Right cardiac atrium (tissue), 5 donors: ENCODE measurements around the gene AGMO. TPM values are rescaled to one million over a fixed set of nuclear protein-coding genes. Genes with fewer than 3 reads are reported as not detected.
"Not testable (repeated sequence)": the region's sequence is repeated elsewhere in the genome, so short reads cannot be mapped to it uniquely, and the experiment has no call there.

Experiments used
- ATAC-seq, 2 donors: fragments of 200-7000 bp; cut with Tn5 transposase; one replicate each; pipeline versions ENCODE4 v1.8.0 to v1.9.1; 2020; ENCODE audit warnings: moderate library complexity in 2 of 2, mild to moderate bottlenecking in 1 of 2
- DNase-seq, 3 donors: peaks; one replicate each; pipeline ENCODE4 v3.0.0-alpha.2; 2020
- H3K27ac ChIP-seq: one replicate; pipeline ENCODE4 v1.5.1; 2013; ENCODE audit warnings: mild to moderate bottlenecking, low read length, control low read depth, moderate library complexity
- H3K27me3 ChIP-seq: one replicate; pipeline ENCODE4 v1.6.1; 2013; ENCODE audit not compliant: control insufficient read depth, insufficient read depth
- H3K4me1 ChIP-seq: one replicate; pipeline ENCODE4 v1.6.1; 2013; ENCODE audit warnings: low read length; ENCODE audit not compliant: control insufficient read depth, insufficient read depth
- H3K4me3 ChIP-seq: one replicate; pipeline ENCODE4 v1.5.1; 2013; ENCODE audit warnings: low read length, control low read depth
- H3K9me3 ChIP-seq: one replicate; pipeline ENCODE4 v1.6.1; 2013; ENCODE audit warnings: low read length; ENCODE audit not compliant: control insufficient read depth
- WGBS: extraction: QIAGEN DNeasy Blood & Tissue Kit; methylation state at CpG from one replicate; pipeline ENCODE4 v1.1.7; 2013; 5-methylcytosine and 5-hydroxymethylcytosine counted together
- intact Hi-C, 4 donors: fragments of 100-400 bp; cut with DNase I; formaldehyde crosslinking; loops; one replicate each; pipeline versions ENCODE4 v1.11.0 to v1.14.0; 2022 to 2023
- polyA plus RNA-seq: library from polyadenylated mRNA; stranded (reverse); fragments of 200-250 nt; gene quantifications from one replicate; pipeline ENCODE4 v1.2.3, GENCODE V29; 2013
- total RNA-seq, 4 donors: library from RNA; stranded (reverse); fragmentation: NEBNext Ultra II Directional; extraction: Animal tissue kit (Norgen Biotek cat#: 25700); gene quantifications; one replicate each; pipeline ENCODE4 v1.2.1, GENCODE V29; 2021
- donor health status: healthy with polysubstance abuse.
- donor health status: DM: no; HTN: yes; CAD: no.
- donor health status: DM: no; HTN: no; CAD: no.
- donor health status: DM: no; HTN: yes; CAD: no; lungs with severe emphysema.
- donor health status: DM: yes; HTN: yes; CAD: no.

The AGMO gene
- total and polyA plus RNA-seq, 5 donors, result 0.15 to 0.29 TPM; not detected in 3

- Histone ChIP-seq H3K4me3 (no peak overlapping the region), H3K4me1 (no peaks in the 10 kb centered on the region), H3K9me3 (no peaks in the 10 kb centered on the region), H3K27me3 (no peaks in the 10 kb centered on the region), H3K27ac (no peak overlapping the region)
- WGBS, result 87% methylated on average over 5 of the region's 5 CpGs
- ATAC-seq (no peak), DNase-seq (no peak)
- intact Hi-C loops, result loop anchor here in 2 of 4 donors (10.0 kb wide), 2 partner anchors 400 to 760 kb away; no protein-coding TSS in a partner anchor
These were observed 246.9 kb downstream of the AGMO start for GRCh38 chr7:15314922-15315321.

- 29% methylated on average over 1 of the region's 1 CpG for WGBS
- intact Hi-C loops, result loop anchor here in 2 of 4 donors (10.0 kb wide), 2 partner anchors 401 to 761 kb away; no protein-coding TSS in a partner anchor
- no peaks in the 10 kb centered on the region for H3K4me1 ChIP-seq
- no peak overlapping the region for H3K4me3 ChIP-seq
- DNase-seq (no peak), ATAC-seq (no peak)
- H3K27ac ChIP-seq, result no peak overlapping the region
- no peaks in the 10 kb centered on the region for H3K27me3 ChIP-seq
- H3K9me3 ChIP-seq, result no peaks in the 10 kb centered on the region
These were observed 248.5 kb downstream of the AGMO start for GRCh38 chr7:15313361-15313760.

GRCh38 chr7:15309872-15310271 is 251.9 kb downstream of the AGMO start:
- WGBS, result 61% methylated on average over 1 of the region's 1 CpG
- intact Hi-C loops, result loop anchor here in 3 of 4 donors (5.0 to 10.0 kb wide), 3 partner anchors 405 to 767 kb away; no protein-coding TSS in a partner anchor
- no peaks in the 10 kb centered on the region for H3K4me1 ChIP-seq
- DNase-seq (no peak), ATAC-seq (no peak)
- no peak overlapping the region for H3K4me3 ChIP-seq
- H3K9me3 ChIP-seq, result no peaks in the 10 kb centered on the region
- H3K27ac ChIP-seq, result no peak overlapping the region
- H3K27me3 ChIP-seq, result no peaks in the 10 kb centered on the region

GRCh38 chr7:15308821-15309220 is 253.0 kb downstream of the AGMO start:
- intact Hi-C loops, result loop anchor here in 1 of 4 donors (5.0 kb wide), 1 partner anchor 768 kb away; no protein-coding TSS in a partner anchor

GRCh38 chr7:15306296-15306695 is 255.5 kb downstream of the AGMO start:
- intact Hi-C loops, result loop anchor here in 1 of 4 donors (5.0 kb wide), 1 partner anchor 771 kb away; no protein-coding TSS in a partner anchor
- Histone ChIP-seq H3K4me1 (no peaks in the 10 kb centered on the region), H3K27me3 (no peaks in the 10 kb centered on the region), H3K27ac (no peak overlapping the region), H3K4me3 (no peak overlapping the region), H3K9me3 (no peaks in the 10 kb centered on the region)
- no peak for DNase-seq
- ATAC-seq, result no peak

More at GRCh38 chr7:15308821-15309220, 253.0 kb downstream of the AGMO start:
- Histone ChIP-seq H3K27me3 (no peaks in the 10 kb centered on the region), H3K9me3 (no peaks in the 10 kb centered on the region), H3K27ac (no peak overlapping the region), H3K4me3 (no peak overlapping the region), H3K4me1 (no peaks in the 10 kb centered on the region)
- WGBS, result 95% methylated on average over 3 of the region's 3 CpGs
- DNase-seq (no peak), ATAC-seq (no peak)

GRCh38 chr7:15305002-15305600 is 256.7 kb downstream of the AGMO start:
- DNase-seq, result peak in 2 of 3 donors; percentile 28 to 66
- ATAC-seq, result no peak
- 77% methylated on average over 2 of the region's 2 CpGs for WGBS
- intact Hi-C loops, result loop anchor here in 1 of 4 donors (5.0 kb wide), 1 partner anchor 772 kb away; no protein-coding TSS in a partner anchor
- no peaks in the 10 kb centered on the region for H3K4me1 ChIP-seq
- H3K4me3 ChIP-seq, result no peak overlapping the region
- no peak overlapping the region for H3K27ac ChIP-seq
- no peaks in the 10 kb centered on the region for H3K27me3 ChIP-seq
- H3K9me3 ChIP-seq, result no peaks in the 10 kb centered on the region

- H3K27ac ChIP-seq, result no peak overlapping the region
- H3K9me3 ChIP-seq, result no peaks in the 10 kb centered on the region
- DNase-seq (no peak), ATAC-seq (no peak)
- intact Hi-C loops, result no loop called here
- WGBS, result 78% methylated on average over 3 of the region's 3 CpGs
- no peaks in the 10 kb centered on the region for H3K4me1 ChIP-seq
- no peak overlapping the region for H3K4me3 ChIP-seq
- no peaks in the 10 kb centered on the region for H3K27me3 ChIP-seq
These were observed 258.5 kb downstream of the AGMO start for GRCh38 chr7:15303357-15303756.

GRCh38 chr7:15300986-15301385 is 260.8 kb downstream of the AGMO start:
- intact Hi-C loops, H3K27me3 ChIP-seq, H3K9me3 ChIP-seq, H3K27ac ChIP-seq, H3K4me3 ChIP-seq, DNase-seq, ATAC-seq, H3K4me1 ChIP-seq: not testable (repeated sequence)
- 92% methylated on average over 6 of the region's 6 CpGs for WGBS

GRCh38 chr7:15292138-15292537 is 269.7 kb downstream of the AGMO start:
- H3K27me3 ChIP-seq, result no peaks in the 10 kb centered on the region
- H3K4me1 ChIP-seq, result no peaks in the 10 kb centered on the region
- ATAC-seq (no peak), DNase-seq (no peak)
- no peak overlapping the region for H3K27ac ChIP-seq
- H3K4me3 ChIP-seq, result no peak overlapping the region
- intact Hi-C loops, result no loop called here
- WGBS, result 30% methylated on average over 5 of the region's 5 CpGs
- H3K9me3 ChIP-seq, result no peaks in the 10 kb centered on the region

GRCh38 chr7:15291699-15292098 is 270.1 kb downstream of the AGMO start:
- no peak for DNase-seq

GRCh38 chr7:15288741-15289140 is 273.1 kb downstream of the AGMO start:
- H3K4me3 ChIP-seq, result no peak overlapping the region
- 44% methylated on average over 2 of the region's 2 CpGs for WGBS
- intact Hi-C loops, result no loop called here
- ATAC-seq (no peak), DNase-seq (no peak)
- no peaks in the 10 kb centered on the region for H3K4me1 ChIP-seq
- H3K27me3 ChIP-seq, result no peaks in the 10 kb centered on the region
- H3K27ac ChIP-seq, result no peak overlapping the region
- H3K9me3 ChIP-seq, result no peaks in the 10 kb centered on the region

More at GRCh38 chr7:15291699-15292098, 270.1 kb downstream of the AGMO start:
- Histone ChIP-seq H3K27ac (no peak overlapping the region), H3K4me3 (no peak overlapping the region), H3K4me1 (no peaks in the 10 kb centered on the region), H3K27me3 (no peaks in the 10 kb centered on the region), H3K9me3 (no peaks in the 10 kb centered on the region)
- WGBS, result 66% methylated on average over 6 of the region's 6 CpGs
- intact Hi-C loops, result no loop called here
- ATAC-seq, result no peak
